HEK293T (cell line): ENCODE data around the gene ZNF548.

Experiments used
- CTCF ChIA-PET: fragments of 350-600 bp; formaldehyde crosslinking; extraction: SDS; loops from one replicate; lab custom pipeline; 2021; ENCODE audit warnings: antibody characterized with exemption, inconsistent platforms; lab: Yijun Ruan, JAX
- POLR2A ChIA-PET: fragments of 350-600 bp; formaldehyde crosslinking; extraction: SDS; loops from one replicate; lab custom pipeline; 2020; ENCODE audit warnings: antibody characterized with exemption, inconsistent platforms; lab: Yijun Ruan, JAX
- DNase-seq: peaks from one replicate; pipeline ENCODE4 v3.0.0; 2012; ENCODE audit warnings: mixed read lengths; ENCODE audit errors: extremely low spot score
- ARNT ChIP-seq: fragments of 450-650 bp; IDR thresholded peaks from 2 replicates; pipeline ENCODE4 v1.6.1; 2017; ENCODE audit warnings: mild to moderate bottlenecking
- BHLHE40 ChIP-seq: fragments of 450-650 bp; IDR thresholded peaks from 2 replicates; pipeline ENCODE4 v1.6.1; 2016; ENCODE audit warnings: mild to moderate bottlenecking, moderate library complexity, borderline replicate concordance
- CTBP1 ChIP-seq: fragments of 450-650 bp; IDR thresholded peaks from 2 replicates; pipeline ENCODE4 v1.6.1; 2016; ENCODE audit warnings: borderline replicate concordance
- ELF4 ChIP-seq: fragments of 450-650 bp; IDR thresholded peaks from 2 replicates; pipeline ENCODE4 v1.6.1; 2017; ENCODE audit warnings: antibody characterized with exemption
- FOXA1 ChIP-seq: fragments of 450-650 bp; IDR thresholded peaks from 2 replicates; pipeline ENCODE4 v1.6.1; 2016; ENCODE audit warnings: mild to moderate bottlenecking
- FOXK2 ChIP-seq: fragments of 450-650 bp; IDR thresholded peaks from 2 replicates; pipeline ENCODE4 v1.6.1; 2016; ENCODE audit warnings: mild to moderate bottlenecking
- FOXM1 ChIP-seq: fragments of 450-650 bp; IDR thresholded peaks from 2 replicates; pipeline ENCODE4 v1.6.1; 2017; ENCODE audit warnings: mild to moderate bottlenecking, borderline replicate concordance
- HDGF ChIP-seq: fragments of 450-650 bp; IDR thresholded peaks from 2 replicates; pipeline ENCODE4 v1.6.1; 2017; ENCODE audit warnings: antibody characterized with exemption, borderline replicate concordance
- L3MBTL2 ChIP-seq: fragments of 450-650 bp; conservative IDR thresholded peaks from 2 replicates; pipeline ENCODE4 v1.6.1; 2016; ENCODE audit warnings: mild to moderate bottlenecking
- LEF1 ChIP-seq: fragments of 450-650 bp; IDR thresholded peaks from 2 replicates; pipeline ENCODE4 v1.6.1; 2017; ENCODE audit warnings: mild to moderate bottlenecking, borderline replicate concordance
- NFRKB ChIP-seq: fragments of 450-650 bp; IDR thresholded peaks from 2 replicates; pipeline ENCODE4 v1.6.1; 2016; ENCODE audit warnings: mild to moderate bottlenecking, moderate library complexity
- PKNOX1 ChIP-seq: fragments of 450-650 bp; IDR thresholded peaks from 2 replicates; pipeline ENCODE4 v1.6.1; 2016
- SP1 ChIP-seq: fragments of 450-650 bp; IDR thresholded peaks from 2 replicates; pipeline ENCODE4 v1.6.1; 2017
- SUZ12 ChIP-seq: fragments of 450-650 bp; IDR thresholded peaks from 2 replicates; pipeline ENCODE4 v1.6.1; 2016; ENCODE audit warnings: mild to moderate bottlenecking
- TARDBP ChIP-seq: fragments of 450-650 bp; IDR thresholded peaks from 2 replicates; pipeline ENCODE4 v1.6.1; 2016
- ZNF384 ChIP-seq: fragments of 450-650 bp; IDR thresholded peaks from 2 replicates; pipeline ENCODE4 v1.6.1; 2016

The ZNF548 gene

GRCh38 chr19:57389730-57390598, at the start of gene ZNF548:
TSS of gene ZNF548 (plus strand) at chr19:57389854. CDS start at chr19:57390100, 246 bp downstream.
- TF ChIP-seq ARNT (no peak), L3MBTL2 (peak; percentile 37; the same call in 1 of the 2 replicates), PKNOX1 (peak; percentile 11; the same call in 1 of the 2 replicates)
- POLR2A ChIA-PET, result interaction anchor here (0.8 to 1.2 kb wide), 3 partner anchors 27 to 45 kb away, joined by 4 to 7 read pairs (median 5); partner anchors contain the start of genes TRAPPC2B, ZNF304, ZNF547 and ZNF749
- CTCF ChIA-PET, result no interaction called here
- DNase-seq, result peak; percentile 93

- ChIA-PET CTCF (no interaction called here), POLR2A (no interaction called here)
- TF ChIP-seq TARDBP, result no peak
- TF ChIP-seq ZNF384, result no peak
- TF ChIP-seq CTBP1, result no peak
- no peak for TF ChIP-seq SP1
- no peak for TF ChIP-seq FOXK2
- TF ChIP-seq LEF1, result no peak
- TF ChIP-seq HDGF, result no peak
- no peak for TF ChIP-seq ELF4
- TF ChIP-seq FOXM1, result no peak
- no peak for TF ChIP-seq ARNT
- TF ChIP-seq FOXA1, result no peak
- TF ChIP-seq L3MBTL2, result no peak
- TF ChIP-seq SUZ12, result no peak
- DNase-seq, result no peak
These were observed 47.1 kb upstream of the ZNF548 start for GRCh38 chr19:57342582-57342981.

- DNase-seq, result no peak
- POLR2A ChIA-PET, result no interaction called here
- CTCF ChIA-PET, result no interaction called here
- TF ChIP-seq ELF4, result no peak
- TF ChIP-seq SUZ12, result no peak
- TF ChIP-seq ZNF384, result no peak
- no peak for TF ChIP-seq CTBP1
- TF ChIP-seq ARNT, result no peak
- no peak for TF ChIP-seq HDGF
- no peak for TF ChIP-seq LEF1
- no peak for TF ChIP-seq FOXM1
- no peak for TF ChIP-seq L3MBTL2
- TF ChIP-seq NFRKB, result no peak
- TF ChIP-seq PKNOX1, result no peak
These were observed 41.5 kb upstream of the ZNF548 start for GRCh38 chr19:57348136-57348535.

GRCh38 chr19:57350877-57351805, 38.5 kb upstream of the ZNF548 start, which contains the start of gene ZNF304:
TSS of gene ZNF304 (plus strand) at chr19:57351271. CDS start at chr19:57351665, 394 bp downstream.
- CTCF ChIA-PET, result no interaction called here
- DNase-seq, result peak; percentile 88
- POLR2A ChIA-PET, result interaction anchor here (0.6 to 1.6 kb wide), 9 partner anchors 10 to 111 kb away, joined by 3 to 8 read pairs (median 4); partner anchors contain the start of genes TRAPPC2B, ZNF17, ZNF543 and ZNF547
- TF ChIP-seq L3MBTL2 (peak; percentile 92), ZNF384 (no peak), LEF1 (no peak), HDGF (no peak), SUZ12 (no peak), SP1 (no peak), BHLHE40 (no peak), FOXM1 (no peak), ELF4 (0 out of 2 replicates have a peak, but pooled peaks have one; percentile 10)

GRCh38 chr19:57351867-57352266, 37.8 kb upstream of the ZNF548 start:
- no peak for TF ChIP-seq CTBP1
- TF ChIP-seq ARNT, result no peak
- TF ChIP-seq SUZ12, result no peak
- TF ChIP-seq PKNOX1, result no peak
- TF ChIP-seq NFRKB, result no peak
- no peak for TF ChIP-seq FOXA1
- no peak for TF ChIP-seq BHLHE40
- TF ChIP-seq FOXK2, result no peak
- no peak for TF ChIP-seq LEF1
- TF ChIP-seq FOXM1, result no peak
- TF ChIP-seq TARDBP, result no peak
- no peak for TF ChIP-seq SP1
- no peak for TF ChIP-seq ELF4
- no peak for TF ChIP-seq HDGF
- no peak for TF ChIP-seq ZNF384
- TF ChIP-seq L3MBTL2, result no peak
- DNase-seq, result no peak
- ChIA-PET POLR2A (no interaction called here), CTCF (no interaction called here)
